GM23338 (cell line): ENCODE measurements around the gene RSRC1. TPM values are rescaled to one million over a fixed set of nuclear protein-coding genes. Genes with fewer than 3 reads are reported as not detected.

ENCODE experiments used
- ATAC-seq: fragments of 200-7000 bp; cut with Tn5 transposase; 3 replicates; pipeline ENCODE4 v1.9.1; 2020
- DNase-seq: peaks from one replicate; pipeline ENCODE4 v3.0.0-alpha.2; 2015; ENCODE audit warnings: low spot score
- H2AFZ ChIP-seq: fragments of 200-600 bp; sonication (generic); 2 replicates; pipeline ENCODE4 v1.8.0; 2016; ENCODE audit warnings: antibody characterized with exemption, mild to moderate bottlenecking, moderate library complexity
- H3F3A ChIP-seq: fragments of 200-600 bp; sonication (generic); replicated peaks from 2 replicates; pipeline ENCODE4 v1.8.0; 2017; ENCODE audit warnings: antibody characterized with exemption, mixed run types, low read depth
- H3K27ac ChIP-seq: fragments of 200-600 bp; sonication (generic); 2 replicates; pipeline ENCODE4 v1.6.1; 2016; ENCODE audit warnings: low read depth
- H3K27me3 ChIP-seq: fragments of 200-600 bp; sonication (generic); 2 replicates; pipeline ENCODE4 v1.8.0; 2016; ENCODE audit warnings: mild to moderate bottlenecking, mixed run types, moderate library complexity; ENCODE audit not compliant: insufficient read depth
- H3K36me3 ChIP-seq: fragments of 200-600 bp; sonication (generic); 2 replicates; pipeline ENCODE4 v1.8.0; 2016; ENCODE audit warnings: mild to moderate bottlenecking; ENCODE audit not compliant: insufficient read depth
- H3K4me1 ChIP-seq: fragments of 200-600 bp; sonication (generic); 2 replicates; pipeline ENCODE4 v1.8.0; 2016; ENCODE audit warnings: mild to moderate bottlenecking, moderate library complexity; ENCODE audit not compliant: insufficient read depth
- H3K4me2 ChIP-seq: fragments of 200-600 bp; sonication (generic); 2 replicates; pipeline ENCODE4 v1.7.1; 2017; ENCODE audit warnings: mixed run types
- H3K4me3 ChIP-seq: fragments of 200-600 bp; sonication (generic); 2 replicates; pipeline ENCODE4 v1.6.1; 2016; ENCODE audit warnings: mixed run types
- H3K79me2 ChIP-seq: fragments of 200-600 bp; sonication (generic); replicated peaks from 2 replicates; pipeline ENCODE4 v1.8.0; 2017; ENCODE audit warnings: mild to moderate bottlenecking; ENCODE audit not compliant: insufficient read depth
- H3K9me2 ChIP-seq: fragments of 200-600 bp; sonication (generic); 2 replicates; pipeline ENCODE4 v1.8.0; 2017; ENCODE audit not compliant: insufficient read depth
- H4K20me1 ChIP-seq: fragments of 200-600 bp; sonication (generic); replicated peaks from 2 replicates; pipeline ENCODE4 v1.8.0; 2017; ENCODE audit warnings: mild to moderate bottlenecking; ENCODE audit not compliant: insufficient read depth
- H3K27ac Mint-ChIP-seq: 2 replicates; pipeline ENCODE4 v1.8.0; 2020; ENCODE audit warnings: inconsistent platforms, mild to moderate bottlenecking, moderate library complexity, mixed read lengths
- H3K27me3 Mint-ChIP-seq: 3 replicates; pipeline ENCODE4 v1.8.0; 2022; ENCODE audit warnings: low read depth, mild to moderate bottlenecking, moderate library complexity, mixed read lengths, inconsistent platforms; ENCODE audit not compliant: insufficient read depth, poor library complexity
- H3K36me3 Mint-ChIP-seq: 3 replicates; pipeline ENCODE4 v1.8.0; 2021; ENCODE audit warnings: low read depth, mild to moderate bottlenecking, inconsistent platforms, moderate library complexity, mixed read lengths
- H3K4me1 Mint-ChIP-seq: 3 replicates; pipeline ENCODE4 v1.8.0; 2020; ENCODE audit warnings: mild to moderate bottlenecking, inconsistent platforms, mixed read lengths
- H3K4me3 Mint-ChIP-seq: 3 replicates; pipeline ENCODE4 v1.8.0; 2021; ENCODE audit warnings: moderate library complexity, mild to moderate bottlenecking, inconsistent platforms, mixed read lengths
- H3K9me3 Mint-ChIP-seq: 3 replicates; pipeline ENCODE4 v1.8.0; 2020; ENCODE audit warnings: moderate library complexity, mild to moderate bottlenecking, inconsistent platforms, mixed read lengths
- CREB1 ChIP-seq: fragments of 250-450 bp; sonication (Bioruptor Pico); IDR thresholded peaks from 2 replicates; pipeline ENCODE4 v1.5.0; 2020; ENCODE audit warnings: low read depth, mild to moderate bottlenecking, moderate library complexity
- EZH2 ChIP-seq: fragments of 200-600 bp; sonication (generic); IDR thresholded peaks from one replicate; pipeline ENCODE4 v1.8.0; 2017; ENCODE audit warnings: antibody characterized with exemption, mild to moderate bottlenecking, low read depth; ENCODE audit not compliant: unreplicated experiment
- EZH2phosphoT487 ChIP-seq: fragments of 200-600 bp; sonication (generic); IDR thresholded peaks from one replicate; pipeline ENCODE4 v1.8.1; 2018; ENCODE audit warnings: antibody characterized with exemption; ENCODE audit not compliant: unreplicated experiment
- JUNB ChIP-seq: IDR thresholded peaks from one replicate; pipeline ENCODE4 v1.6.1; 2016; ENCODE audit warnings: antibody characterized with exemption; ENCODE audit not compliant: unreplicated experiment
- NANOG ChIP-seq: IDR thresholded peaks from 2 replicates; pipeline ENCODE4 v1.6.1; 2016; ENCODE audit warnings: antibody characterized with exemption, borderline replicate concordance
- POLR2AphosphoS5 ChIP-seq: IDR thresholded peaks from 2 replicates; pipeline ENCODE4 v1.6.1; 2016; ENCODE audit warnings: antibody characterized with exemption, low read depth
- STAT1 ChIP-seq: IDR thresholded peaks from one replicate; pipeline ENCODE4 v1.6.1; 2016; ENCODE audit warnings: antibody characterized with exemption; ENCODE audit not compliant: unreplicated experiment
- ZNF114 ChIP-seq: fragments of 250-450 bp; sonication (Bioruptor Pico); IDR thresholded peaks from 2 replicates; pipeline ENCODE4 v1.5.0; 2020; ENCODE audit warnings: mild to moderate bottlenecking, moderate library complexity
- ZNF331 ChIP-seq: fragments of 250-450 bp; sonication (Bioruptor Pico); IDR thresholded peaks from 2 replicates; pipeline ENCODE4 v1.5.0; 2020; ENCODE audit warnings: low read depth, mild to moderate bottlenecking, moderate library complexity
- polyA plus RNA-seq: library from polyadenylated mRNA; unstranded; fragments of >200 nt; fragmentation: Nextera tagmentation; extraction: Ambion mirVana; gene quantifications from 2 replicates; pipeline ENCODE4 v1.2.1, GENCODE V29; 2016
- total RNA-seq: library from RNA; depleted of rRNA; stranded (reverse); fragments of >200 nt; shearing (Covaris generic); gene quantifications from 2 replicates; pipeline ENCODE4 v1.2.3, GENCODE V29; 2014
- TF ChIP-seq, protein P1 (sequence below), 2 experiments: fragments of 200-600 bp in 1 of 2; sonication (generic) in 1 of 2; conservative IDR thresholded peaks; 2 replicates each; pipeline versions ENCODE4 v1.5.1 to v1.6.1; 2016 to 2017; ENCODE audit warnings: antibody characterized with exemption in 2 of 2, low read depth in 2 of 2, mild to moderate bottlenecking in 2 of 2, moderate library complexity in 1 of 2
- TF ChIP-seq, protein P2 (sequence below): IDR thresholded peaks from 2 replicates; pipeline ENCODE4 v1.6.1; 2016; ENCODE audit warnings: antibody characterized with exemption
- TF ChIP-seq, protein P3 (sequence below): IDR thresholded peaks from one replicate; pipeline ENCODE4 v1.6.1; 2018; ENCODE audit warnings: antibody characterized with exemption; ENCODE audit not compliant: unreplicated experiment
- TF ChIP-seq, protein P4 (sequence below): fragments of 250-450 bp; sonication (Bioruptor Pico); IDR thresholded peaks from 2 replicates; pipeline ENCODE4 v1.5.0; 2020; ENCODE audit warnings: mild to moderate bottlenecking, moderate library complexity

Gene RSRC1
- total and polyA plus RNA-seq, 2 experiments from 2014 or later, result 32.5 to 76.8 TPM

DNA sequence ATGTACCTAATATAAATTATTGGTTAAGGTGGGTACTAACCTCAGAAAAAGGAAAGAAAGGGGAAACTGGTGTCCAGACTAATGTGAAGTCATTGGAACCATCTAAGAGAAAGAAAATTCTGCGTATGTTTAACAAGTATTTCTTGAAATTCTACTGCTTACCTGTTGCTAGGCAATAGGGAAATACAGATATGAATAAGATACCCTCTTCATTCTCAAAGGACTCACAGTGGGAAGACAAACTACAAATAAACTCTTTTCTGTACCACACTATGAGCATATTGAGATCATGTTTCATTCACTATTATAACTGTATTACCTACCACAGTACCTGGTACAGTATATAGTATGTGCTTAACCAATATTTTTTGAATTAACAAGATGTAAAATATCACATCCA is 320.6 kb downstream of the RSRC1 start:
- no peak for DNase-seq

More for the DNA sequence above, 320.6 kb downstream of the RSRC1 start:
- Histone ChIP-seq H3K4me1 (no peaks in the 10 kb centered on the region), H3K36me3 (no peaks in the 10 kb centered on the region), H3K79me2 (no peaks in the 10 kb centered on the region), H3K4me3 (no peak overlapping the region), H2AFZ (no peak overlapping the region), H3F3A (no peaks in the 10 kb centered on the region), H4K20me1 (no peaks in the 10 kb centered on the region), H3K27ac (no peak overlapping the region), H3K4me2 (no peak overlapping the region), H3K9me2 (no peaks in the 10 kb centered on the region), H3K27me3 (no peaks in the 10 kb centered on the region)
- Mint-ChIP-seq H3K4me3 (no peak overlapping the region), H3K4me1 (no peaks in the 10 kb centered on the region), H3K27ac (no peak overlapping the region), H3K36me3 (no peaks in the 10 kb centered on the region), H3K27me3 (no peaks in the 10 kb centered on the region), H3K9me3 (no peaks in the 10 kb centered on the region)
- no peak for ATAC-seq
- TF ChIP-seq EZH2 (no peak), CREB1 (CRISPR knock-in tag) (no peak), JUNB (no peak), STAT1 (no peak), NANOG (no peak), POLR2AphosphoS5 (no peak), EZH2phosphoT487 (no peak), ZNF331 (CRISPR knock-in tag) (no peak), ZNF114 (CRISPR knock-in tag) (no peak)
- TF ChIP-seq, protein P1, sequence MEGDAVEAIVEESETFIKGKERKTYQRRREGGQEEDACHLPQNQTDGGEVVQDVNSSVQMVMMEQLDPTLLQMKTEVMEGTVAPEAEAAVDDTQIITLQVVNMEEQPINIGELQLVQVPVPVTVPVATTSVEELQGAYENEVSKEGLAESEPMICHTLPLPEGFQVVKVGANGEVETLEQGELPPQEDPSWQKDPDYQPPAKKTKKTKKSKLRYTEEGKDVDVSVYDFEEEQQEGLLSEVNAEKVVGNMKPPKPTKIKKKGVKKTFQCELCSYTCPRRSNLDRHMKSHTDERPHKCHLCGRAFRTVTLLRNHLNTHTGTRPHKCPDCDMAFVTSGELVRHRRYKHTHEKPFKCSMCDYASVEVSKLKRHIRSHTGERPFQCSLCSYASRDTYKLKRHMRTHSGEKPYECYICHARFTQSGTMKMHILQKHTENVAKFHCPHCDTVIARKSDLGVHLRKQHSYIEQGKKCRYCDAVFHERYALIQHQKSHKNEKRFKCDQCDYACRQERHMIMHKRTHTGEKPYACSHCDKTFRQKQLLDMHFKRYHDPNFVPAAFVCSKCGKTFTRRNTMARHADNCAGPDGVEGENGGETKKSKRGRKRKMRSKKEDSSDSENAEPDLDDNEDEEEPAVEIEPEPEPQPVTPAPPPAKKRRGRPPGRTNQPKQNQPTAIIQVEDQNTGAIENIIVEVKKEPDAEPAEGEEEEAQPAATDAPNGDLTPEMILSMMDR (conservative IDR thresholded peaks at IDR 0.05; ENCODE audit: low read depth in 2 of 2), result no peak
- TF ChIP-seq, protein P2, sequence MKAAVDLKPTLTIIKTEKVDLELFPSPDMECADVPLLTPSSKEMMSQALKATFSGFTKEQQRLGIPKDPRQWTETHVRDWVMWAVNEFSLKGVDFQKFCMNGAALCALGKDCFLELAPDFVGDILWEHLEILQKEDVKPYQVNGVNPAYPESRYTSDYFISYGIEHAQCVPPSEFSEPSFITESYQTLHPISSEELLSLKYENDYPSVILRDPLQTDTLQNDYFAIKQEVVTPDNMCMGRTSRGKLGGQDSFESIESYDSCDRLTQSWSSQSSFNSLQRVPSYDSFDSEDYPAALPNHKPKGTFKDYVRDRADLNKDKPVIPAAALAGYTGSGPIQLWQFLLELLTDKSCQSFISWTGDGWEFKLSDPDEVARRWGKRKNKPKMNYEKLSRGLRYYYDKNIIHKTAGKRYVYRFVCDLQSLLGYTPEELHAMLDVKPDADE, result no peak
- TF ChIP-seq, protein P3, sequence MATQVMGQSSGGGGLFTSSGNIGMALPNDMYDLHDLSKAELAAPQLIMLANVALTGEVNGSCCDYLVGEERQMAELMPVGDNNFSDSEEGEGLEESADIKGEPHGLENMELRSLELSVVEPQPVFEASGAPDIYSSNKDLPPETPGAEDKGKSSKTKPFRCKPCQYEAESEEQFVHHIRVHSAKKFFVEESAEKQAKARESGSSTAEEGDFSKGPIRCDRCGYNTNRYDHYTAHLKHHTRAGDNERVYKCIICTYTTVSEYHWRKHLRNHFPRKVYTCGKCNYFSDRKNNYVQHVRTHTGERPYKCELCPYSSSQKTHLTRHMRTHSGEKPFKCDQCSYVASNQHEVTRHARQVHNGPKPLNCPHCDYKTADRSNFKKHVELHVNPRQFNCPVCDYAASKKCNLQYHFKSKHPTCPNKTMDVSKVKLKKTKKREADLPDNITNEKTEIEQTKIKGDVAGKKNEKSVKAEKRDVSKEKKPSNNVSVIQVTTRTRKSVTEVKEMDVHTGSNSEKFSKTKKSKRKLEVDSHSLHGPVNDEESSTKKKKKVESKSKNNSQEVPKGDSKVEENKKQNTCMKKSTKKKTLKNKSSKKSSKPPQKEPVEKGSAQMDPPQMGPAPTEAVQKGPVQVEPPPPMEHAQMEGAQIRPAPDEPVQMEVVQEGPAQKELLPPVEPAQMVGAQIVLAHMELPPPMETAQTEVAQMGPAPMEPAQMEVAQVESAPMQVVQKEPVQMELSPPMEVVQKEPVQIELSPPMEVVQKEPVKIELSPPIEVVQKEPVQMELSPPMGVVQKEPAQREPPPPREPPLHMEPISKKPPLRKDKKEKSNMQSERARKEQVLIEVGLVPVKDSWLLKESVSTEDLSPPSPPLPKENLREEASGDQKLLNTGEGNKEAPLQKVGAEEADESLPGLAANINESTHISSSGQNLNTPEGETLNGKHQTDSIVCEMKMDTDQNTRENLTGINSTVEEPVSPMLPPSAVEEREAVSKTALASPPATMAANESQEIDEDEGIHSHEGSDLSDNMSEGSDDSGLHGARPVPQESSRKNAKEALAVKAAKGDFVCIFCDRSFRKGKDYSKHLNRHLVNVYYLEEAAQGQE, result no peak
- TF ChIP-seq, protein P4, sequence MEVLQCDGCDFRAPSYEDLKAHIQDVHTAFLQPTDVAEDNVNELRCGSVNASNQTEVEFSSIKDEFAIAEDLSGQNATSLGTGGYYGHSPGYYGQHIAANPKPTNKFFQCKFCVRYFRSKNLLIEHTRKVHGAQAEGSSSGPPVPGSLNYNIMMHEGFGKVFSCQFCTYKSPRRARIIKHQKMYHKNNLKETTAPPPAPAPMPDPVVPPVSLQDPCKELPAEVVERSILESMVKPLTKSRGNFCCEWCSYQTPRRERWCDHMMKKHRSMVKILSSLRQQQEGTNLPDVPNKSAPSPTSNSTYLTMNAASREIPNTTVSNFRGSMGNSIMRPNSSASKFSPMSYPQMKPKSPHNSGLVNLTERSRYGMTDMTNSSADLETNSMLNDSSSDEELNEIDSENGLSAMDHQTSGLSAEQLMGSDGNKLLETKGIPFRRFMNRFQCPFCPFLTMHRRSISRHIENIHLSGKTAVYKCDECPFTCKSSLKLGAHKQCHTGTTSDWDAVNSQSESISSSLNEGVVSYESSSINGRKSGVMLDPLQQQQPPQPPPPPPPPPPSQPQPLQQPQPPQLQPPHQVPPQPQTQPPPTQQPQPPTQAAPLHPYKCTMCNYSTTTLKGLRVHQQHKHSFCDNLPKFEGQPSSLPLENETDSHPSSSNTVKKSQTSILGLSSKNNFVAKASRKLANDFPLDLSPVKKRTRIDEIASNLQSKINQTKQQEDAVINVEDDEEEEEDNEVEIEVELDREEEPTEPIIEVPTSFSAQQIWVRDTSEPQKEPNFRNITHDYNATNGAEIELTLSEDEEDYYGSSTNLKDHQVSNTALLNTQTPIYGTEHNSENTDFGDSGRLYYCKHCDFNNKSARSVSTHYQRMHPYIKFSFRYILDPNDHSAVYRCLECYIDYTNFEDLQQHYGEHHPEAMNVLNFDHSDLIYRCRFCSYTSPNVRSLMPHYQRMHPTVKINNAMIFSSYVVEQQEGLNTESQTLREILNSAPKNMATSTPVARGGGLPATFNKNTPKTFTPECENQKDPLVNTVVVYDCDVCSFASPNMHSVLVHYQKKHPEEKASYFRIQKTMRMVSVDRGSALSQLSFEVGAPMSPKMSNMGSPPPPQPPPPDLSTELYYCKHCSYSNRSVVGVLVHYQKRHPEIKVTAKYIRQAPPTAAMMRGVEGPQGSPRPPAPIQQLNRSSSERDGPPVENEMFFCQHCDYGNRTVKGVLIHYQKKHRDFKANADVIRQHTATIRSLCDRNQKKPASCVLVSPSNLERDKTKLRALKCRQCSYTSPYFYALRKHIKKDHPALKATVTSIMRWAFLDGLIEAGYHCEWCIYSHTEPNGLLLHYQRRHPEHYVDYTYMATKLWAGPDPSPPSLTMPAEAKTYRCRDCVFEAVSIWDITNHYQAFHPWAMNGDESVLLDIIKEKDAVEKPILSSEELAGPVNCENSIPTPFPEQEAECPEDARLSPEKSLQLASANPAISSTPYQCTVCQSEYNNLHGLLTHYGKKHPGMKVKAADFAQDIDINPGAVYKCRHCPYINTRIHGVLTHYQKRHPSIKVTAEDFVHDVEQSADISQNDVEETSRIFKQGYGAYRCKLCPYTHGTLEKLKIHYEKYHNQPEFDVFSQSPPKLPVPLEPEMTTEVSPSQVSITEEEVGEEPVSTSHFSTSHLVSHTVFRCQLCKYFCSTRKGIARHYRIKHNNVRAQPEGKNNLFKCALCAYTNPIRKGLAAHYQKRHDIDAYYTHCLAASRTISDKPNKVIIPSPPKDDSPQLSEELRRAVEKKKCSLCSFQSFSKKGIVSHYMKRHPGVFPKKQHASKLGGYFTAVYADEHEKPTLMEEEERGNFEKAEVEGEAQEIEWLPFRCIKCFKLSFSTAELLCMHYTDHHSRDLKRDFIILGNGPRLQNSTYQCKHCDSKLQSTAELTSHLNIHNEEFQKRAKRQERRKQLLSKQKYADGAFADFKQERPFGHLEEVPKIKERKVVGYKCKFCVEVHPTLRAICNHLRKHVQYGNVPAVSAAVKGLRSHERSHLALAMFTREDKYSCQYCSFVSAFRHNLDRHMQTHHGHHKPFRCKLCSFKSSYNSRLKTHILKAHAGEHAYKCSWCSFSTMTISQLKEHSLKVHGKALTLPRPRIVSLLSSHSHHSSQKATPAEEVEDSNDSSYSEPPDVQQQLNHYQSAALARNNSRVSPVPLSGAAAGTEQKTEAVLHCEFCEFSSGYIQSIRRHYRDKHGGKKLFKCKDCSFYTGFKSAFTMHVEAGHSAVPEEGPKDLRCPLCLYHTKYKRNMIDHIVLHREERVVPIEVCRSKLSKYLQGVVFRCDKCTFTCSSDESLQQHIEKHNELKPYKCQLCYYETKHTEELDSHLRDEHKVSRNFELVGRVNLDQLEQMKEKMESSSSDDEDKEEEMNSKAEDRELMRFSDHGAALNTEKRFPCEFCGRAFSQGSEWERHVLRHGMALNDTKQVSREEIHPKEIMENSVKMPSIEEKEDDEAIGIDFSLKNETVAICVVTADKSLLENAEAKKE (CRISPR knock-in tag), result no peak
